GM12872 (cell line): ENCODE data around the gene SLC16A12.

Experiments
- CTCF ChIP-seq: IDR thresholded peaks from 3 replicates; pipeline ENCODE4 v1.5.1; 2011; ENCODE audit warnings: low read depth, mild to moderate bottlenecking, low read length, moderate library complexity; ENCODE audit not compliant: insufficient read depth

SLC16A12 gene

GRCh38 chr10:89504691-89505090, 30.7 kb downstream of the SLC16A12 start:
- no peak for TF ChIP-seq CTCF

- TF ChIP-seq CTCF, result no peak
Measured at GRCh38 chr10:89503652-89504370, 31.6 kb downstream of the SLC16A12 start.

DNA sequence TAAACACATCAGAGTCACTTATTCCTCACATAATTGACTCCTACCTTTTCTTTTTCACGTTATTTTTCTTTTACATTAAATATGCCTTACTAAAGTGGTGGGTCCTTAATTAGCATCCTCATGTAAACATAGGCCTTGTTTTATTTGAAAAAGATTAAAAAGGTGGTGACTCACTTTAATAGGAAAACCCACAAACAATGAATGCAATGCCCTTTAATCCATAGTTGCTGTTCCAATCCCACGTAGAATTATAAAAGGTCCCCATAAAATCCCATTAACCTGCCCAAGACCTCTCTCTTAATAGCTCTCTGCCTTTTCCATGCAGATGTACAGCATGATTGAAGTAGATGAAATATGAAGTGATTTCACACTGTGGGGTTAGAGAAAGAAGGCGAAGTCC, 32.2 kb downstream of the SLC16A12 start:
- TF ChIP-seq CTCF, result no peak

DNA sequence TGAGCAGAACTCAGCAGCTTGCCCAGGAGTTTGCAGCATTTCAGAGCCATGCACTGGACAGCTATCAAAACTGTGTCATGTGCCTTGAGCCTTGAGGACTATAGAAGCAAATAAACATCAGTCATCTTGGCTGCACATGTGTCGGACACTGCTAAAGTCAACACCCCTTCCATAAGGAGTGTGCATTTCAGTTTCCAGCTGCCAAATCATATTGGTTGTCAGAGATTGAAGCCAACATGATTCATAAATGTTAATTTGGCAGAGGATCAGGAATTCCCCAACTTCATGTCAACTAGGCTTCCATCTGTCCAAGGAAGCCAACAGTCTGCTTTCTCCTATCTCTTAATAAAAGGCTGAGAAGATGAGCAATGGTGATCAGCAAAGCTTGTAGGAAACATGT, 32.8 kb downstream of the SLC16A12 start:
- TF ChIP-seq CTCF, result no peak

DNA sequence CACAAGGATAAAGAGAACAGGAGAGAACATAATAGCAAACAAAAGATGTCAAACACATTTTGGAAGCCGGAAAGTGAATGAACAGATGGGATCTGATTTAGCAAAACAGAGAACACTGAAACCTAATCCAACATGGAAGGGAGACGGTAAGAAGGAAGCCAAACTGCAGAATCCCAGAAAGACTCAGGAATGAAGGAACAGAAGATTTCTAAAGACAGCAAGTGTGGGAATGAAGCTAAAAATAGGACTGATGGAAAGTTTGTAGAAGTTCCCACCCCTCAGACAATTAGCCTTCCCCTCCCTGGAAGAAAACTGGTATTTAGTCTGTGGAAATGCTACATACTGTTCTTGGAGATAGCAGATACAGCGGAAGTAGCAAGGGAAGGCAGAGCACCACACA, 40.8 kb downstream of the SLC16A12 start:
- no peak for TF ChIP-seq CTCF

DNA sequence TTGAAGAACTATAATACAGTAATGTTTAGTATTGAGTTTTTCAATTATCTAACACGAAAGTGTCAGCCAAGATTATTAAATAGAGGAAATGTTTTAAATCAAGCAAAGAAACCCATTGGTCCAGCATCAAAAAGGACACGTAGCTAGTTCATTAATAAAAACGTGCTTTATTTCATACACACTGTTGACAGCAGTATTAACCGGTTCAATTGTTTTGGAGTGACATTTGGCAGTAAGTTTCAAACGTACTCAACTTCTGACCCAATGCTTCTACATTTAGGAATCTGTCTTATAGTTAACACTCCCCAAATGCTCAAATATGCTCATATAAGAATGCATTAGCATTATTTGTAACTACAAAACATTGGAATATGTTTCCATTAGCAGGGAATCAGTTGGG, 41.3 kb downstream of the SLC16A12 start:
- TF ChIP-seq CTCF, result no peak

- TF ChIP-seq CTCF, result no peak
Measured at GRCh38 chr10:89491932-89492331, 43.5 kb downstream of the SLC16A12 start.
